SU-DHL-6 (cell line): ENCODE data around the gene CAMKK2.
A peak's percentile ranks its signal among the peaks of the same experiment; 100 is the strongest.

Source experiments
- H2AFZ ChIP-seq: fragments of 200-600 bp; sonication (generic); 2 replicates; pipeline ENCODE4 v1.6.1; 2014; ENCODE audit warnings: low read depth, mild to moderate bottlenecking, moderate library complexity, mixed read lengths, antibody characterized with exemption, low read length; ENCODE audit not compliant: severe bottlenecking
- H3F3A ChIP-seq: fragments of 200-600 bp; shearing (Covaris generic); 2 replicates; pipeline ENCODE4 v1.6.0; 2016; ENCODE audit warnings: antibody characterized with exemption, mild to moderate bottlenecking; ENCODE audit not compliant: insufficient read depth
- H3K27ac ChIP-seq: fragments of 200-600 bp; sonication (generic); 2 replicates; pipeline ENCODE4 v1.5.1; 2016; ENCODE audit warnings: low read depth, mild to moderate bottlenecking, low read length, moderate library complexity, mixed read lengths
- H3K27me3 ChIP-seq: fragments of 200-600 bp; sonication (generic), shearing (Covaris generic); 2 replicates; pipeline ENCODE4 v1.6.0; 2014; ENCODE audit warnings: mild to moderate bottlenecking, low read length
- H3K36me3 ChIP-seq: fragments of 200-600 bp; sonication (generic); 2 replicates; pipeline ENCODE4 v1.6.1; 2014; ENCODE audit warnings: mild to moderate bottlenecking, low read length, mixed read lengths
- H3K4me2 ChIP-seq: fragments of 300-600, 200-600 bp; shearing (Covaris generic), sonication (generic); 2 replicates; pipeline ENCODE4 v1.6.0; 2014; ENCODE audit warnings: low read length, low read depth, mild to moderate bottlenecking; ENCODE audit not compliant: poor library complexity, severe bottlenecking
- H3K4me3 ChIP-seq: fragments of 200-600 bp; sonication (generic); 2 replicates; pipeline ENCODE4 v1.5.1; 2014; ENCODE audit warnings: antibody characterized with exemption, low read length, mild to moderate bottlenecking, mixed read lengths; ENCODE audit not compliant: insufficient read depth, poor library complexity, severe bottlenecking
- H3K79me2 ChIP-seq: fragments of 200-600 bp; sonication (generic); 2 replicates; pipeline ENCODE4 v1.6.1; 2014; ENCODE audit warnings: mild to moderate bottlenecking, low read length, moderate library complexity; ENCODE audit not compliant: insufficient read depth
- H3K9ac ChIP-seq: fragments of 200-600 bp; sonication (generic); 2 replicates; pipeline ENCODE4 v1.7.0; 2014; ENCODE audit warnings: mild to moderate bottlenecking, low read length
- H3K9me2 ChIP-seq: fragments of 200-600 bp; sonication (generic); replicated peaks from 2 replicates; pipeline ENCODE4 v1.6.1; 2014; ENCODE audit warnings: low read length; ENCODE audit not compliant: insufficient read depth
- H3K9me3 ChIP-seq: fragments of 200-600 bp; sonication (generic); 2 replicates; pipeline ENCODE4 v1.6.1; 2014; ENCODE audit warnings: low read length, mixed read lengths; ENCODE audit not compliant: insufficient read depth
- H4K20me1 ChIP-seq: fragments of 200-600 bp; sonication (generic); 2 replicates; pipeline ENCODE4 v1.6.1; 2014; ENCODE audit warnings: low read depth, mild to moderate bottlenecking, antibody characterized with exemption, low read length, moderate library complexity, mixed read lengths
- CTCF ChIP-seq: fragments of 200-600 bp; sonication (generic); IDR thresholded peaks from one replicate; pipeline ENCODE4 v1.5.1; 2017; ENCODE audit warnings: antibody characterized with exemption, mild to moderate bottlenecking, low read length, moderate library complexity; ENCODE audit not compliant: insufficient read depth, poor library complexity, severe bottlenecking
- EZH2phosphoT487 ChIP-seq: fragments of 200-600 bp; sonication (generic), shearing (Covaris generic); conservative IDR thresholded peaks from 2 replicates; pipeline ENCODE4 v1.6.1; 2018; ENCODE audit warnings: mild to moderate bottlenecking, antibody characterized with exemption, low read length, moderate library complexity, mixed read lengths

CAMKK2 gene

GRCh38 chr12:121297435-121297991 is 1.0 kb upstream of the CAMKK2 start:
- Histone ChIP-seq H3K9me3 (no peaks in the 10 kb centered on the region), H3K79me2 (peaks cover 35% of the 10 kb centered on the region), H2AFZ (peak overlapping the region; percentile 81), H3K27me3 (no peaks in the 10 kb centered on the region), H3K4me3 (peak overlapping the region; percentile 61), H4K20me1 (no peaks in the 10 kb centered on the region), H3K9ac (peak overlapping the region; percentile 69), H3K27ac (no peak overlapping the region), H3F3A (peaks cover 3% of the 10 kb centered on the region; the same call in 1 of the 2 replicates), H3K36me3 (no peaks in the 10 kb centered on the region), H3K4me2 (peak overlapping the region; percentile 68), H3K9me2 (no peaks in the 10 kb centered on the region)
- TF ChIP-seq EZH2phosphoT487 (no peak), CTCF (no peak)

- Histone ChIP-seq H3K4me2 (peak overlapping the region; percentile 69), H4K20me1 (no peaks in the 10 kb centered on the region), H3K27me3 (no peaks in the 10 kb centered on the region), H3K9me3 (no peaks in the 10 kb centered on the region), H3K36me3 (no peaks in the 10 kb centered on the region), H3K9me2 (no peaks in the 10 kb centered on the region), H3K27ac (peak overlapping the region; percentile 9), H3K4me3 (peak overlapping the region; percentile 68), H2AFZ (peak overlapping the region; percentile 76), H3F3A (peaks cover 3% of the 10 kb centered on the region; the same call in 1 of the 2 replicates), H3K9ac (peak overlapping the region; percentile 89), H3K79me2 (peaks cover 40% of the 10 kb centered on the region)
- no peak for TF ChIP-seq EZH2phosphoT487
- TF ChIP-seq CTCF: no peak
These were observed 527 bp downstream of the CAMKK2 start for GRCh38 chr12:121295746-121296617.

- H3K79me2 ChIP-seq: peaks cover 40% of the 10 kb centered on the region
- H3K27ac ChIP-seq: peak overlapping the region; percentile 9; the same call in 1 of the 2 replicates
- H3K9me3 ChIP-seq: no peaks in the 10 kb centered on the region
These were observed 1.3 kb downstream of the CAMKK2 start for GRCh38 chr12:121295116-121295745.

More at GRCh38 chr12:121295116-121295745, 1.3 kb downstream of the CAMKK2 start:
- no peak for TF ChIP-seq EZH2phosphoT487
- TF ChIP-seq CTCF: no peak
- Histone ChIP-seq H3K9me2 (no peaks in the 10 kb centered on the region), H4K20me1 (no peaks in the 10 kb centered on the region), H3K36me3 (no peaks in the 10 kb centered on the region), H2AFZ (no peak overlapping the region), H3K4me3 (peak overlapping the region; percentile 68), H3K27me3 (no peaks in the 10 kb centered on the region), H3K4me2 (peak overlapping the region; percentile 69), H3K9ac (peak overlapping the region; percentile 89), H3F3A (peaks cover 3% of the 10 kb centered on the region; the same call in 1 of the 2 replicates)
